ENCODE results near the gene GPR108. TPM values are rescaled to one million over a fixed set of nuclear protein-coding genes. Genes with fewer than 3 reads are reported as not detected.

Gene GPR108
- polyA plus RNA-seq, 3 donors: 90.9 to 147 (median 129) TPM

GRCh38 chr19:6753178-6754031 is 16.0 kb upstream of the GPR108 start:
- peaks cover 13 to 19% of the 10 kb centered on the region in 2 donors for H3K4me1 ChIP-seq (ENCODE audit: control insufficient read depth in 1 of 2, insufficient read depth in 2 of 2, low read length in 2 of 2)
- H3K27me3 ChIP-seq (ENCODE audit: control insufficient read depth in 2 of 2, insufficient read depth in 2 of 2, low read length in 2 of 2): no peaks in the 10 kb centered on the region
- peak overlapping the region; percentile 61 to 73 for H3K27ac ChIP-seq (ENCODE audit: low read depth in 1 of 2, low read length in 2 of 2)
- H3K36me3 Mint-ChIP-seq: no peaks in the 10 kb centered on the region
- H3K27me3 Mint-ChIP-seq (ENCODE audit: low read depth in 3 of 3): peaks cover 2 to 14% (median 11%) of the 10 kb centered on the region in 3 donors
- no peaks in the 10 kb centered on the region for H3K36me3 ChIP-seq (replicated peaks in 1 of 2; ENCODE audit: control insufficient read depth in 1 of 2, insufficient read depth in 2 of 2, low read length in 2 of 2)
- peak overlapping the region; percentile 76 to 87 for H3K4me3 Mint-ChIP-seq
- H2AFZ ChIP-seq (ENCODE audit: insufficient read depth, low read depth, low read length, poor library complexity, severe bottlenecking): peak overlapping the region; percentile 75
- no peaks in the 10 kb centered on the region for H4K20me1 ChIP-seq (ENCODE audit: insufficient read depth, low read length)
- peak; percentile 70 for TF ChIP-seq CTCF (IDR thresholded peaks at IDR 0.05)
- peaks cover 13% of the 10 kb centered on the region for H3K4me1 Mint-ChIP-seq
- peak overlapping the region; percentile 78 for H3K4me2 ChIP-seq (replicated peaks; ENCODE audit: extremely low read depth, low read length, poor library complexity, severe bottlenecking)
- H3K9ac ChIP-seq (ENCODE audit: insufficient read depth, low read length, poor library complexity, severe bottlenecking): peak overlapping the region; percentile 53
- peak overlapping the region; percentile 2 to 73 (median 35) for H3K4me3 ChIP-seq (replicated peaks in 1 of 3; ENCODE audit: low read depth in 2 of 3, low read length in 3 of 3)
- no peaks in the 10 kb centered on the region for H3K79me2 ChIP-seq (ENCODE audit: insufficient read depth, low read length)
- DNase-seq: peak; percentile 81 to 89 (median 84)
- H3K9me3 ChIP-seq (replicated peaks in 1 of 2; ENCODE audit: control insufficient read depth in 1 of 2, insufficient read depth in 1 of 2, low read length in 2 of 2): no peaks in the 10 kb centered on the region
- H3K9me3 Mint-ChIP-seq: no peaks in the 10 kb centered on the region
- WGBS (ENCODE audit: insufficient coverage): 1% methylated on average over 43 of the region's 50 CpGs
- peak overlapping the region; percentile 85 to 93 (median 88) for H3K27ac Mint-ChIP-seq
- intact Hi-C loops (cut with micrococcal nuclease): no loop called here

GRCh38 chr19:6752256-6753177 is 15.1 kb upstream of the GPR108 start:
- Histone ChIP-seq H3K27me3 (ENCODE audit: control insufficient read depth in 2 of 2, insufficient read depth in 2 of 2, low read length in 2 of 2) (no peaks in the 10 kb centered on the region), H3K4me2 (replicated peaks; ENCODE audit: extremely low read depth, low read length, poor library complexity, severe bottlenecking) (peak overlapping the region; percentile 78), H2AFZ (ENCODE audit: insufficient read depth, low read depth, low read length, poor library complexity, severe bottlenecking) (peak overlapping the region; percentile 75), H3K4me1 (ENCODE audit: control insufficient read depth in 1 of 2, insufficient read depth in 2 of 2, low read length in 2 of 2) (peaks cover 13 to 19% of the 10 kb centered on the region in 2 donors), H3K9me3 (replicated peaks in 1 of 2; ENCODE audit: control insufficient read depth in 1 of 2, insufficient read depth in 1 of 2, low read length in 2 of 2) (no peaks in the 10 kb centered on the region), H3K4me3 (replicated peaks in 1 of 3; ENCODE audit: low read depth in 2 of 3, low read length in 3 of 3) (peak overlapping the region in 1 of 3 experiments; percentile 73), H3K27ac (ENCODE audit: low read depth in 1 of 2, low read length in 2 of 2) (no peak overlapping the region), H3K9ac (ENCODE audit: insufficient read depth, low read length, poor library complexity, severe bottlenecking) (peak overlapping the region; percentile 53), H4K20me1 (ENCODE audit: insufficient read depth, low read length) (no peaks in the 10 kb centered on the region), H3K79me2 (ENCODE audit: insufficient read depth, low read length) (no peaks in the 10 kb centered on the region), H3K36me3 (replicated peaks in 1 of 2; ENCODE audit: control insufficient read depth in 1 of 2, insufficient read depth in 2 of 2, low read length in 2 of 2) (no peaks in the 10 kb centered on the region)
- H3K4me3 Mint-ChIP-seq: peak overlapping the region; percentile 76 to 87
- no peaks in the 10 kb centered on the region for H3K36me3 Mint-ChIP-seq
- H3K27ac Mint-ChIP-seq: peak overlapping the region in 3 of 7 donors; percentile 86 to 93 (median 92)
- no peaks in the 10 kb centered on the region for H3K9me3 Mint-ChIP-seq
- WGBS (ENCODE audit: insufficient coverage): 82% methylated on average over 40 of the region's 50 CpGs
- H3K4me1 Mint-ChIP-seq: peaks cover 13% of the 10 kb centered on the region
- H3K27me3 Mint-ChIP-seq (ENCODE audit: low read depth in 3 of 3): peaks cover 2 to 13% (median 11%) of the 10 kb centered on the region in 3 donors
- intact Hi-C loops (cut with micrococcal nuclease): no loop called here
- DNase-seq: no peak
- no peak for TF ChIP-seq CTCF (IDR thresholded peaks at IDR 0.05)

Measured in CD14-positive monocyte (primary cell).